GM12875 (cell line): ENCODE data around the gene TRAF6.

ENCODE experiments used
- H3K4me3 ChIP-seq: one replicate; pipeline ENCODE4 v1.5.1; 2011; ENCODE audit warnings: low read depth, low read length, control low read depth
- TF ChIP-seq, protein P1 (sequence below): IDR thresholded peaks from 2 replicates; pipeline ENCODE4 v1.5.1; 2011; ENCODE audit warnings: low read depth, mild to moderate bottlenecking, control low read depth, inconsistent platforms, low read length, moderate library complexity, borderline replicate concordance; ENCODE audit not compliant: insufficient read depth

Gene TRAF6

DNA sequence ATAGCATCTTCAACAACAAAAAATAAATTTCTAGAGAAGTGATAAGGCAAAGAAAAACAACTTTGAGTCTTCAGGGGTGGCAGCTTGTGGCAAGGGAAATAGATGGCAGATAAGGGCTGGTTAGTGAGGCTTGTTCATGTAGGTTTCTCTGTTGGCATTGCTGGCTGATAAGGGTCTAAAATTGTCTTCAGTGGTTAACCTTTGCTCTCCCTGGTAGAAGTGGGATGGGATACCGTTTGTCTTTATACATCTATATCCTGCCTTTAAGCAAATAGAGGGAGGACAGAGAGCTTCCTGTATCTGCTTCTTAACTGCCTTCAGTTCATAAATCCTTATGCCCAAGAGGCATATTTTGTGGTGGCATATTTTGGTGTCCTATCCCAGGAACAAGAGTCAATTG, 57.1 kb downstream of the TRAF6 start:
- no peak overlapping the region for H3K4me3 ChIP-seq
- TF ChIP-seq, protein P1, sequence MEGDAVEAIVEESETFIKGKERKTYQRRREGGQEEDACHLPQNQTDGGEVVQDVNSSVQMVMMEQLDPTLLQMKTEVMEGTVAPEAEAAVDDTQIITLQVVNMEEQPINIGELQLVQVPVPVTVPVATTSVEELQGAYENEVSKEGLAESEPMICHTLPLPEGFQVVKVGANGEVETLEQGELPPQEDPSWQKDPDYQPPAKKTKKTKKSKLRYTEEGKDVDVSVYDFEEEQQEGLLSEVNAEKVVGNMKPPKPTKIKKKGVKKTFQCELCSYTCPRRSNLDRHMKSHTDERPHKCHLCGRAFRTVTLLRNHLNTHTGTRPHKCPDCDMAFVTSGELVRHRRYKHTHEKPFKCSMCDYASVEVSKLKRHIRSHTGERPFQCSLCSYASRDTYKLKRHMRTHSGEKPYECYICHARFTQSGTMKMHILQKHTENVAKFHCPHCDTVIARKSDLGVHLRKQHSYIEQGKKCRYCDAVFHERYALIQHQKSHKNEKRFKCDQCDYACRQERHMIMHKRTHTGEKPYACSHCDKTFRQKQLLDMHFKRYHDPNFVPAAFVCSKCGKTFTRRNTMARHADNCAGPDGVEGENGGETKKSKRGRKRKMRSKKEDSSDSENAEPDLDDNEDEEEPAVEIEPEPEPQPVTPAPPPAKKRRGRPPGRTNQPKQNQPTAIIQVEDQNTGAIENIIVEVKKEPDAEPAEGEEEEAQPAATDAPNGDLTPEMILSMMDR, result no peak

DNA sequence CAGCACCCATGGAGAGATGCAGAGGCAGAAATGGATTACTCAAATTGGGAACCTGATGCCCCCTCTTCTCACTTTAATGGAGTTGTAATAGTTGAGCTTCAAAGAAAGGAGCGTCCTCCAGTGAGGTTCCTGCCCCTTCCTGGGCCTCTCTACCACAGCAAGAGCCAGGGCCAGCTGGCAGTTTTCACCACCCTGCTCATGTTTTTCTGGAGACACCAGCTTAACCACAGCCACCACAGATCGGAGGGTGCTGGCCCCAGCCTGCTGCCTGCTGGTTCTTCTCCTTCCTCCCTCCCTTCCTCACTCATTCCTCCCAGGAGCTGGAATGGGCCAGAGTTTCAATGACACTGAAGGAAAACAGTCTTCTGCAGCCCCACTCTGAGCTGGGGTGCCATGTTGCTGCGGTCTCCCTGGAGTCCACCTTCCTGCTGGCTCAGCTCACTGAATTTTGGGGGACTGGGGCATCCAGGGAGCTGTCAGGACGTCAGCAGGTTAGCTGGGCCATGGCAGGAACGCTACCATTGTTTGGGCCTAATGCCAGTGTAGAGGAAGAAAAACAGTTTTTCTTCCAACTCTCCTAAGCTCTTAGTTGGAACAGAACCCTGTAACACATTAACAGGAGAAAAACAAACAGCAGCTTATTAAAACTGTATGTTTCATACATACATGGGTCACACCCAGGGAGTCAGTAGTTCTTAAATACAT, 57.7 kb downstream of the TRAF6 start:
- TF ChIP-seq, protein P1, result no peak
- H3K4me3 ChIP-seq, result no peak overlapping the region

DNA sequence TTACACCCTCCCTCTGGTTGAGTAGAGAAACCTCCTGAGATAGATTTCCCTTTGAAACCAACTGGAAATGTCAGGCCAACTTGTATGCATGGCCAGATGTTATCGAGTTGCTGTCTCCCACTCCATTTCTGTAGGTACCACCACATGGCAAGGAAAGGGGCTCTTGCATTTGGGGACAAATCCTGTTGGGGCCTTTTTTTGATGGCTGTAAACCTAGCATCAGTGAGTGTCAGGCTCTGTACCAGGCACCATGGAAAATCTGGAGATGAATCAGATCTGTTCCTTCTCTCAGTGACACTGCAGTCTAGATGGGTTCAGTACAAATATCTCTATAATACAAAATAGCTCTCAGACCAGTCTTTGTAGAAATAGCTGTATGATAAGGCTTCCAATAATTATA, 58.4 kb downstream of the TRAF6 start:
- no peak overlapping the region for H3K4me3 ChIP-seq
- TF ChIP-seq, protein P1, result no peak

DNA sequence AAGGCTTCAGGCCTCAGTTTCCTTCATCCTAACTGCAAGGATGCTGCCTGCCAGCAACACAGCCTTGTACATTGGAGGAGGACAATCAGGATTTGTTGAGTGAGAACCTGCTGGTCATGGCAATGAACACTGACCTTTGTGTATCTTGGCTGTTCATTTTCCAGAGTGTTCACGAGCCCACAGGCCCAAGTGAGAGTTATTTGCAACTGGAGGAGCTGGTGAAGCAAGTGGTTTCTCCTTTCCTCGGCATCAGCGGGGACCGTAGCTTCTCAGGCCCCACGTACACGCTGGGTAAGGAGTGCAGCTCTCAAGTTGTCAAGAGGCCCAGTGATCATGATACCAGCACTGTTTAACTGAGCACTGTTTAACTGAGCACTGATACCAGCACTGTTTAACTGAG, 59.0 kb downstream of the TRAF6 start:
- TF ChIP-seq, protein P1, result no peak
- H3K4me3 ChIP-seq, result no peak overlapping the region

DNA sequence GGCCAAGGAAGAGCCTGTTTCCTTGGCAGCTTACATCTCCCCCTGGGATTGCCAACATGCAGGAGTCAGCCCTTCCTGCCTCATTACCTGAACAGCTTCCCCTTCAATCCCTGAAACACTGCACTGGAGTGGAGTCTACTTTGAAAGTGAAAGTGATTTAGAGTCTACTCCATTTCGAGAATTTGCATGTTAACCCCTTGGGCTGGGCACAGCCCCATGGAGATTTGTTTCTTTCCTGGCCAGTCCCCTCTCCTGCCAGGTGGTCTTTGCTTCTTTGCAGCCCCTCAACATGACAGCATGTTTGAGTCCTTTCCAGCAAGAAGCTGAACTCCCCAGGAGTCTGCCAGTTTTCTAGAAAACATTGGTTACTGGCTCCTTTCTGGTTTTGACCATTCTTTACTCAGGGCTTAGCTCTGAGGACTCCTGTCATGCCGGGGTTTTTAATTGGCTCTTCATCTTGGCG, 59.9 kb downstream of the TRAF6 start:
- no peak overlapping the region for H3K4me3 ChIP-seq
- TF ChIP-seq, protein P1, result no peak

DNA sequence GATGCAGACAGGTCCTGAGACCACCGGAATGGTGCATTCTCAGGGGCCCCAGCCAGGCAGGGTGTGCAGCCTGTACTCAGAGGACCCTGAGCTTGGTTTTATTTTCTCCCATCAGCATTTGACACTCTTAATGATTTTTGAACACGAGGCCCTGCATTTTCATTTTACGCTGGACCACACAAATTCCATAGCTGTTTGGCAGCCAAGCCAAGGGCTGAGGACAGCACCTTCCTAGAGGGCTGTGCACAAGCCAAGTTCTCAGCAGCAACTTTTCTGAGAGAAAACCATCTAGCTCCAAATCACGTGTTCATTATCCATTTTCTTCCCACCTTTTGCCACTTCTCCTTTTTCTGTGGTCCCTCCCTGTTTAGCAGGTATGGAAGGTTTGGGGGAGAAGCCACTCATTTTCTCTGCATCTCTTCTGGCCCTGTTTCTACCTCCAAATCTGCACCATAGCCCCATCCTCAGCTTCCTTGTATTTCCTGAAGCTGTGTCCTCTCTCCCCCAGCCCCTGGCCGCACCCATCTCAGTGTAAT, 60.4 kb downstream of the TRAF6 start:
- no peak overlapping the region for H3K4me3 ChIP-seq
- TF ChIP-seq, protein P1, result no peak

DNA sequence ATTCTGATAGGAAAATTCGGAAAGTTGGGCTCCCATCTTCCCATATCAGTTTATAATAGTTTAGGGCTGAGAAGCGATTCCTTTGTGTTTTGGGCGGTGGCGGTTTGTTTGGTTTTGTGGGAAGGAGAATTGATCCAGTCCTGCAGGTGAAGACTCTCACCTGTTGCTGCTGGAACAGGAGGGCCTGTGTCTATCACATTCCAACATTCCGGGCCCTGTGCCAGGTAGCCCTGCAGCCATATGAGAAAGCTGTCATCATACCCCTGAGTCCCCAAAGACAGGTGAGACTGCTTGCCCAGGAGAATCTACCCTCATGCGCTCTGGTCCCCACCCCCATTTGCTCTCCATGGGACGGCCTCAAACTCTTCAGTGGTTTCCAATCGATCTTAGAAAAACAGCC, 62.1 kb downstream of the TRAF6 start:
- H3K4me3 ChIP-seq, result no peak overlapping the region
- TF ChIP-seq, protein P1, result no peak
